Measurements from ENCODE around the gene ME3. TPM values are rescaled to one million over a fixed set of nuclear protein-coding genes. Genes with fewer than 3 reads are reported as not detected.
A peak's percentile ranks its signal among the peaks of the same experiment; 100 is the strongest.

The ME3 gene
- total RNA-seq, 2 donors from 2014 or later: 62.4 to 62.5 TPM

DNA sequence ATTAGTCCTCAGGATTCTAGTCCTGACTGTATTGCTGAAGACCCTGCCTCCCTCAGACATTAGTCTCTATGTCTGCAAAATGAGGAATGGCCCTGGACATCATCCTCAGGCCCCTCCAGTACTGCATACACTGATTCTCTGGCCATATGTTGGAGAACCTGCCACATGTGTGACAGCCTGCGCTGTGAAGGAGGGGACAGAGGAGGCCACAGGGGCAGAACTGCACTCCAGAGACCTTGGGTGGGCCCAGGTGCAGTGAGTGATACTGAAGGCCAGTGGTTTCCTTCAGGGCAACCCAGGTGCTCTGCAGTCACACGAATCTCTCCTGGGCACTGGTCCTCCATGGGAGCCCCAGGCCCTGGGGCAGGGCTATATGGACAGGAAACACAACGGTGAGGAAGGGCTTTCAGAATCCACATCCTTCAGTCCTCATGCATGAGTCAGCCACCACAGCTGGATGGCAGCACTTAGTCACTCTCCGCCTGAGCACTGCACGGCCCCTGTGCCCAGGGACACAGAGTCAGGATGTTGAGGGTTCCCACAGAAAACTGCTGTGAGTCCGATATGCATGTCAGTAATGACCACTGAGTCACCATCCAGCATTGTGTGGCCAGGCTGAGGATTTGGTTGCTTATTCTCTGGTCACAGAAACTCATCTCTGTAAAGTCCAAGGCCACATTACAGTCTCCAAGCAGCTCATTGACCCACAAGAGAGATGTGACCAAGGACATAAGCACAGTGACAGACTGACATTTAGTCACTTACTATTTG lies 39.7 kb downstream of the ME3 start:
- DNase-seq (ENCODE audit: low spot score): peak; percentile 24
- Histone ChIP-seq H3K4me3 (no peak overlapping the region), H3K4me1 (ENCODE audit: control insufficient read depth in 1 of 2, low read depth in 2 of 2) (peaks cover 23 to 56% of the 10 kb centered on the region in 2 donors), H3K27ac (peak overlapping the region; percentile 9 to 43), H3K36me3 (no peaks in the 10 kb centered on the region), H3K9me3 (no peaks in the 10 kb centered on the region), H3K27me3 (replicated peaks; ENCODE audit: insufficient read depth) (no peaks in the 10 kb centered on the region)
- ATAC-seq (ENCODE audit: insufficient number of reproducible peaks, low FRiP score, low read depth): peak; percentile 59
- TF ChIP-seq CTCF (IDR thresholded peaks at IDR 0.05): peak; percentile 20

GRCh38 chr11:86630229-86630981 lies 42.0 kb downstream of the ME3 start:
- no peak for TF ChIP-seq CTCF (IDR thresholded peaks at IDR 0.05)
- Histone ChIP-seq H3K4me3 (no peak overlapping the region), H3K27me3 (replicated peaks; ENCODE audit: insufficient read depth) (no peaks in the 10 kb centered on the region), H3K27ac (peak overlapping the region; percentile 75 to 84), H3K9me3 (no peaks in the 10 kb centered on the region), H3K36me3 (no peaks in the 10 kb centered on the region), H3K4me1 (ENCODE audit: control insufficient read depth in 1 of 2, low read depth in 2 of 2) (peaks cover 29 to 78% of the 10 kb centered on the region in 2 donors)
- no peak for DNase-seq (ENCODE audit: low spot score)
- ATAC-seq (ENCODE audit: insufficient number of reproducible peaks, low FRiP score, low read depth): no peak

GRCh38 chr11:86629045-86629706 lies 43.2 kb downstream of the ME3 start:
- no peak for DNase-seq (ENCODE audit: low spot score)
- Histone ChIP-seq H3K36me3 (no peaks in the 10 kb centered on the region), H3K27ac (peak overlapping the region; percentile 75 to 84), H3K9me3 (no peaks in the 10 kb centered on the region), H3K27me3 (replicated peaks; ENCODE audit: insufficient read depth) (no peaks in the 10 kb centered on the region), H3K4me3 (no peak overlapping the region), H3K4me1 (ENCODE audit: control insufficient read depth in 1 of 2, low read depth in 2 of 2) (peaks cover 29 to 86% of the 10 kb centered on the region in 2 donors)
- no peak for TF ChIP-seq CTCF (IDR thresholded peaks at IDR 0.05)
- no peak for ATAC-seq (ENCODE audit: insufficient number of reproducible peaks, low FRiP score, low read depth)

GRCh38 chr11:86627776-86628455 lies 44.5 kb downstream of the ME3 start:
- DNase-seq (ENCODE audit: low spot score) (peak; percentile 17), ATAC-seq (ENCODE audit: insufficient number of reproducible peaks, low FRiP score, low read depth) (no peak)
- Histone ChIP-seq H3K4me3 (no peak overlapping the region), H3K9me3 (no peaks in the 10 kb centered on the region), H3K4me1 (ENCODE audit: control insufficient read depth in 1 of 2, low read depth in 2 of 2) (peaks cover 29 to 92% of the 10 kb centered on the region in 2 donors), H3K27ac (peak overlapping the region; percentile 75 to 84), H3K27me3 (replicated peaks; ENCODE audit: insufficient read depth) (no peaks in the 10 kb centered on the region), H3K36me3 (no peaks in the 10 kb centered on the region)
- TF ChIP-seq CTCF (IDR thresholded peaks at IDR 0.05): no peak

Measured in thoracic aorta (tissue), 2 donors.